Activated T-helper 1 cell treated with anti-CD3 and anti-CD28 coated beads, Interleukin-12 subunit alpha, Interleukin-12 subunit beta, Interleukin-2, Interleukin-4 antibody, amounts not matched to agents 30 ng/mL and 10 ng/mL and 1 ng/mL, durations not matched to agents 14 hours and 24 hours and 36 hours (primary cell): ENCODE measurements around the gene EBF3. TPM values are rescaled to one million over a fixed set of nuclear protein-coding genes. Genes with fewer than 3 reads are reported as not detected.

Experiments
- DNase-seq: peaks from one replicate; pipeline ENCODE4 v3.0.0; 2021; ENCODE audit warnings: low spot score
- H3K27ac Mint-ChIP-seq: one replicate; pipeline ENCODE4 v1.8.0; 2021; ENCODE audit warnings: mild to moderate bottlenecking, mixed read lengths
- H3K27me3 Mint-ChIP-seq: one replicate; pipeline ENCODE4 v1.8.0; 2022; ENCODE audit warnings: mild to moderate bottlenecking, moderate library complexity, mixed read lengths; ENCODE audit not compliant: insufficient read depth
- H3K36me3 Mint-ChIP-seq: one replicate; pipeline ENCODE4 v1.8.0; 2021; ENCODE audit warnings: low read depth, mixed read lengths
- H3K4me1 Mint-ChIP-seq: one replicate; pipeline ENCODE4 v1.8.0; 2021; ENCODE audit warnings: low read depth, mixed read lengths
- H3K4me3 Mint-ChIP-seq: one replicate; pipeline ENCODE4 v1.8.0; 2021; ENCODE audit warnings: mild to moderate bottlenecking, moderate library complexity, mixed read lengths
- H3K9me3 Mint-ChIP-seq: one replicate; pipeline ENCODE4 v1.8.0; 2021; ENCODE audit warnings: mixed read lengths
- intact Hi-C: fragments of 100-400 bp; cut with micrococcal nuclease; formaldehyde crosslinking; loops from one replicate; pipeline ENCODE4 v1.15.1; 2024
- total RNA-seq: library from RNA; stranded (reverse); gene quantifications from 2 replicates; pipeline ENCODE4 v1.2.3, GENCODE V29; 2022

The EBF3 gene
- total RNA-seq, 1 donor from 2014 or later: not detected

DNA sequence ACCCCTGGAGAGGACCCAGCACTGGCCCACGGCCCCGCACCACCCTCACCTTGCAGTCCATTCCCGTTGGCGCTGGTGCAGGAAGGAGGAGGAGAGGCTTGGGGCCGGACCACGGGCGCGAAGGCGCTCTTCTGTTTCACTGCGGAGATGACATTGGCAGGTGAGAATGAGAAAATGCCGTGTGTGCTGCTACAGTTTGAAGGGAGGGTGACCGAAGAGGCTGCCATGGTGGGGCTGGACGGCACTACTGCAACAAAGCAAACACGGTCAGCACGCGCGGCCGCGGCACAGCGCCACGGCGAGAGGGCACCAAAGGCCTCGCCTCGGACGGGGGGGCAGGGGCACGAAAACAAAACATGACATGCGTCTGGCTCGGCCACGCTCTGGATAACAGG is 123.9 kb downstream of the EBF3 start:
- intact Hi-C loops: no loop called here
- Mint-ChIP-seq H3K9me3 (no peaks in the 10 kb centered on the region), H3K27me3 (no peaks in the 10 kb centered on the region), H3K4me3 (no peak overlapping the region), H3K27ac (no peak overlapping the region), H3K4me1 (no peaks in the 10 kb centered on the region), H3K36me3 (no peaks in the 10 kb centered on the region)
- DNase-seq: no peak

DNA sequence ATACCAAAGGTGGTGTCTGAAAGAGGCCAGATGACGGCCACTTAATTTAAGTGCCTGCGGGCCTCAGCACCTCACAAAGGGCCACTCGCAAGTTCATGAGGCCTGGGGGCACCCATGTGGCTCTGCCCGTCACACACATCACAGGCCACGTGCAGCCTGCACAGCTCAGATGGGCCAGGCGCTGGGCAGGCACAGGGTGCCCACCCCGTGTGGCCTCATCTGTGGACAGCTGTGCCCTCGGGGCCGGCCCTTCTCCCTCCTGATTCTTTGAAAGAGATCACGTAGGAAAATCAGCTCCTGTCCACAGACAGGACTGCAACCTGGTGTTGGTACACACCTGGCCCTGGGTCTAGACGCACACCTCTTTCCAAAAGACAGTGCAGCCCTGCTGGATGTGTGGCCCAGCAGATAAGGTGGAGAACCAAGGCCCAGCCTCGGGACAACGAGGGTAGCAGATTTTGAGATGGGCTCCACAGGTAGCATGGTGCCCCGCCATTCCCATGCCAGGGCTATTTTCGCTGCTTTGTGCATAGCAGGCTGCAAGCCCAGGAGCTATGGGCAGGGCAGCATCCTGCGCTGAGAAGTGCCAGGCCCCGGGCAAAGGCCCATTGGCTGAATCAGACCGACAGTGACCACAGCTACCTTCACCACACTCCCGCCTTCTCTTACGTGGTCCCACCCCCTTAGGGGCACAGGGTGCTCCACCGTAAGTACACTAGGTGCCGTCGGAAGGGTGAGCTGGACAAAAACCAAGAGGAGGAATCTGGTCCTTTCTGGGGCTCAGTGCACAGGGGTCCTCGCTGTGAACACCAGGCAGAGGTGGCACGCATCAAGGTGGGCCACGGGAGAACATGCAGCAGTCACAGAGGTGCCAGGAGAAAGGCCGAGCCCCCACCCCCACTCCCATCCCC is 124.5 kb downstream of the EBF3 start:
- H3K4me3 Mint-ChIP-seq: no peak overlapping the region

DNA sequence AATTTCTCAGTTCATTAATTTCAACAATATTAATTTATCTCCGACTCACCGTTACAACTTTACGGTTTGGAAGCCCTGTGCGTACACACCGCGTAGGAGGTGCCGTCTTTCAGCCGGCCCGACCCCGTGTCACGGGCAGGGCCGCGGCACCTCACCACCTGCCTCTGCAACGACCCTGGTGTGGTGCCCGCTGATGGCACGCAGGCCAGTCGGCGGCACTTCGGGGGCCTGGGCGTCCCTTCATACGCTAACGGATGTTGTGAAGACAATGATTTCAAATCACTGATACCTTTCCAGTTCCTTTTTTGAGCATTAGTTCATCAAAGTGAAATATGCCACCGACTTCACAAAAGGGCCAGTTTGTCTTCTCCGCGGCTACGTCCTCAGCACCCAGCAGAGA is 125.3 kb downstream of the EBF3 start:
- intact Hi-C loops: no loop called here
- DNase-seq: no peak
- Mint-ChIP-seq H3K27ac (no peak overlapping the region), H3K9me3 (no peaks in the 10 kb centered on the region), H3K4me3 (no peak overlapping the region), H3K36me3 (no peaks in the 10 kb centered on the region), H3K4me1 (no peaks in the 10 kb centered on the region), H3K27me3 (no peaks in the 10 kb centered on the region)

More for the DNA sequence above, 124.5 kb downstream of the EBF3 start:
- no peaks in the 10 kb centered on the region for H3K36me3 Mint-ChIP-seq
- H3K9me3 Mint-ChIP-seq: no peaks in the 10 kb centered on the region
- intact Hi-C loops: no loop called here
- H3K27me3 Mint-ChIP-seq: no peaks in the 10 kb centered on the region
- H3K4me1 Mint-ChIP-seq: no peaks in the 10 kb centered on the region
- no peak overlapping the region for H3K27ac Mint-ChIP-seq
- no peak for DNase-seq

DNA sequence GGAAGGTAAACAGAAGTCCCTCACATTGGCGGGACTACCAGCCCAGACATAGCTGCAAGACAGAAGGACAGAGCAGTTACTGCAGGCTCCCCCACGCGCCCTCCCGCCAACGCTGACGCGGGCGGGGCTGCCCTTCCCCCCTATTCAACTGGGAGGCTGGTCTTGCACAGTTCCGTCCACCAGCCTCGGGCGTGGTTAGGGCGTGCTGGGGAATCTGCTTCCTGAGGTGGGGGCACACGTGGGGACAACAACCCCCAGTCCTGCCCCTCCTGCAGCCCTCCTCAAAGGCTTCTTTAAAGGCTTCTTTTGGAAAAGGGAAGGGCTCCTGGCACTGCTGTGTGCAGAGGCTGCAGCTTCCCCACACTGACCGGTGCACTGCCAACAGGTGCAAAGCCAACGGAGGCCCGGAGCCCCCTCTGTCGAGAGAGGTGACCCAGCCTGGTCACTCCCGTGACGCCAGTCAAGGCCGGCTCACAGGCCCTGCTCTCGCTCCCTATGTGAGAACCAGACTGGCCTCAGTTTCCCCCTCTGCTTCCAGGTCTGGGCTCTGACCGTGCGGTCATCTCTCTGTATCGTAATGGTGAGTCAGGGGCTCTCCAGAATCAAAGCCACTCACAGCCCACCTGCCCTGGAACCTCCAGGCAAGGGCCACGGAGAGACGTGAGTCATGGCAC is 126.0 kb downstream of the EBF3 start:
- Mint-ChIP-seq H3K4me1 (no peaks in the 10 kb centered on the region), H3K27ac (no peak overlapping the region), H3K4me3 (no peak overlapping the region), H3K36me3 (no peaks in the 10 kb centered on the region), H3K27me3 (no peaks in the 10 kb centered on the region), H3K9me3 (no peaks in the 10 kb centered on the region)
- intact Hi-C loops: no loop called here
- DNase-seq: no peak

DNA sequence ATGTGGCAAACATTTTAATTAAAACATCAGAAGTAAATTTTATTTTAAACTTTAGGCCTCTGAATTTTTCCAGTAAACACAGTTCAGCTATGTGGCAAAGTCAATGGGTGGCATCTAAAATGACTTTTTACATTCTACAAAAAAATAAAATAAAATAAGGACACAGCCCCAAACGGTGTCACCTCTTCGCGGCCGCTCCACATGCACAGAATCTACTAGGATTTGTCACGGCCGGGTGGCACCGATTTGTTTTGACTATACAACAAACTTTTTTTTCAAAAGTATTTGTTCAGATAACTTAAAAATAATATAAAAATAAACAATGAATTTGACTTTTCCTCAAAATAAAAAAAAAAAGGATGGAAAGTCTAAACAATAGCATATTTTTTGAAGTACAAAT is 127.8 kb downstream of the EBF3 start:
- Mint-ChIP-seq H3K9me3 (no peaks in the 10 kb centered on the region), H3K4me3 (no peak overlapping the region), H3K4me1 (no peaks in the 10 kb centered on the region), H3K27ac (no peak overlapping the region), H3K27me3 (no peaks in the 10 kb centered on the region), H3K36me3 (no peaks in the 10 kb centered on the region)
- DNase-seq: no peak
- intact Hi-C loops: no loop called here

DNA sequence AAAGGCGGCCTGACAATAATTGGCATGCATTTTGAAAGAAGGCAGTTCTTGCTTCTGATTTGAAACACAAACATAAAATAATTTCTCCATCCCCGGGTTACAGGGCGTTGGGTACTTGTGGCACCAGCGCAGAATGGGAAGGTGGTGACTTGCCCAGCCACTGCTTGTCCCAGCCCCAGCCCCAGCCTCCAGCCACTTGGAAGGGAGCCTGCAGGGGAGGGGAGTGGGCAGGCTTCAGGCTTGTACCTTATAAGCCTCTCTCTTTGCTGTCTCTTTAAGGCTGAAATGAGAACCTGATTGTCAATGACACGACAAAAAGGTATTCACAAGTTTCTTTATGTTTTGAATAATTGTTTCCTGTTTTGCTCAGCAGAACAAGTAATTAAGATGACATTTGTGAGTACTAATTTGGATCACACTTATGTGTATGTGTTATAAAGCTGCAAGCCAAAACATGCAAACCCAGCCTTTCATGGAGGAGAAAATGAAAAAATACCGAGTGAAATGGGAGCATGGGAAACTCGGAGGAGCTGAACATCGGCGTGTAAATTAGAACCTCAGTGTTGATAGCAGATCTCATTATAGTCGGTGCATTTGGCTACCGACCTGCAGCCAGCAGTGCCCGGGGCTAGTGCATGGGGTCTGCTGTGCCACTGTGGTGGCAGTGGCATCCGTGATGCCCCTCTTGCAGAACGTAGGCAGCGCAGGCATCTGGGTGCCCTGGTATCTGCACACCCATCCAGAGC is 129.9 kb downstream of the EBF3 start:
- intact Hi-C loops: no loop called here
- Mint-ChIP-seq H3K4me1 (no peaks in the 10 kb centered on the region), H3K9me3 (no peaks in the 10 kb centered on the region), H3K27me3 (no peaks in the 10 kb centered on the region), H3K36me3 (no peaks in the 10 kb centered on the region), H3K27ac (no peak overlapping the region), H3K4me3 (no peak overlapping the region)
- no peak for DNase-seq

DNA sequence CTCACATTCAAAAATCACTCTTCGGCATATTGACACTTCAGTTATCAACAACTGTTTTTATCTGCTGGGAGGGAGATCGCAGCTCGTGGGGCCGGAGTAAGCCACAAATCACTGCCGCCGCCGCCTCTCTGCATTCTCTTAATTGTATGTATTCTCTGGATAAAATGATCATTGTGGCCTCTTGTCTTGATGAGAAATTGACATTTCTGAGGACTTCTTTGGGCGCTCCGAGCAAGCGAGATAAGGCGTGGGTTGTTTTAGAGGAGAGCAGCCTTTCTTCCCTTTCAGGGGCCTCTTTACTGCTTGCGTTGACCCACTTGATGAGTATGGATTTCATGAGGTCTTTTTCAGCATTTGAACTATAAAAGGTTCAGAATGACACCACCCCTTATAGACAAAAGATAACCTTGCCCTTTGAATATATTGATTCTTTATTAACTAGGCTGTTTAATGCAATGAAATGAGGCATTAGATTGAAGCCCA is 130.6 kb downstream of the EBF3 start:
- H3K4me3 Mint-ChIP-seq: no peak overlapping the region
- DNase-seq: no peak
- intact Hi-C loops: no loop called here
- H3K4me1 Mint-ChIP-seq: no peaks in the 10 kb centered on the region
- H3K27ac Mint-ChIP-seq: no peak overlapping the region
- H3K9me3 Mint-ChIP-seq: no peaks in the 10 kb centered on the region
- H3K36me3 Mint-ChIP-seq: no peaks in the 10 kb centered on the region
- H3K27me3 Mint-ChIP-seq: no peaks in the 10 kb centered on the region

DNA sequence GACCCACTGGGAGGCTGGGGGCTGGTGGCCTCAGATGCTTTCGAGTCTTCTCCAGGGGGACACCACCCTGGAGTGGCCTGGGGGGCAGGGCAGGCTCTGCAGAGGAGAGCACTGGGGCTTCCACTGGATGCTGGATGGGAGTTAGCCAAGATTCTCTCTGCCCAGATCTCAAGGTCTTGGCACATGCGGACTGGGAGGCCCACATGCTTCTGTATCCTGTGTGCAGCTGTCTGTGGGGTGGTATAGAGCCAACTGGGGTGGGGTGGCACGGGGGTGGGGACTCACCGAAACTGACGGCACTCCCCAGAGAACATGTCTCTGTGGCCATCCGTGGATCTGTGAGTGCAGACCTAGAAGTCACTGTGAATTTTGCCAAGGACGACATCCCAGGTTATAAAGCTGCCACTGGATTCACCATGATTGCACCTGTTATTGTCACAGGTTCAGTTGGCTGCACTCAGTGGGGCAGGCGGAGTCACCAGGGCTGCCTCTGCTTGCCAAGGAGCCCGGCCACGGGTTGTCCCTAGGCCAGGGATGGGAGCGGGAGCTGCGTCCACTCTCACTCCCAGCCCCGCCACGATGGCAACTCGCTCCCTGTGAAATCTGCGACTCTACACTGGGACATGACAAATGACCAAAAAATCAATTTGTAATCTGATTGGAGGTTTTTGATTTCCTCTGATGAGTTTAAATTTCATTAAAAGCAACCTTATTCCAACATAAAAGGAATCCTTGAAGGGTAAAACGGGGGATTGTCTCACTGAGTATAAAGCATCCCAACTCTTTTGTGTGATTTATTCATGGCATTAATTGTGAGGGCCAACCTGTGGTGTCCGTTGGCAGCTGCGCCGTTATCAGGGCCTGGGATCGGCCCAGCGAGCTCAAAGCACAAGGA is 131.3 kb downstream of the EBF3 start:
- intact Hi-C loops: no loop called here
- Mint-ChIP-seq H3K27ac (no peak overlapping the region), H3K4me3 (no peak overlapping the region), H3K9me3 (no peaks in the 10 kb centered on the region), H3K36me3 (no peaks in the 10 kb centered on the region), H3K4me1 (no peaks in the 10 kb centered on the region), H3K27me3 (no peaks in the 10 kb centered on the region)
- no peak for DNase-seq

DNA sequence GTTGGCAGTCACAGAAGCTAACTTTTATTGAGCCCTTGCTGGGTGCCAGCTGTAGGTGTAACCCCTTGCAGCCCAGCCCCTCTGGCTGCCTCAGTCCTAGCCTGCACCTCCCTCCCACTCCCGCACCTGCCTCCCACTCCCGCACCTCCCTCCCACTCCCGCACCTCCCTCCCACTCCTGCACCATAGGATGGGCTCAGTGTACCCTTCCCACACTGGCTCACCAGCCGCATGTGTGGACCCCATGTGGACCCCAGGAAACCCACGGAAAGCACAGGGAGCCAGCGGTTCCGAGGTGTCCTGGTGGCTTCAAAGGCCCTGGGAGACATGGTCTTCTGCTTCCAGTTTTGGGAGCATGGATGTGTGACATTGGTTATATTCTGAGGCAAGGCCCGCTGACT is 132.9 kb downstream of the EBF3 start:
- no peak for DNase-seq
- Mint-ChIP-seq H3K4me3 (no peak overlapping the region), H3K27ac (no peak overlapping the region), H3K4me1 (no peaks in the 10 kb centered on the region), H3K27me3 (no peaks in the 10 kb centered on the region), H3K36me3 (no peaks in the 10 kb centered on the region), H3K9me3 (no peaks in the 10 kb centered on the region)
- intact Hi-C loops: no loop called here

DNA sequence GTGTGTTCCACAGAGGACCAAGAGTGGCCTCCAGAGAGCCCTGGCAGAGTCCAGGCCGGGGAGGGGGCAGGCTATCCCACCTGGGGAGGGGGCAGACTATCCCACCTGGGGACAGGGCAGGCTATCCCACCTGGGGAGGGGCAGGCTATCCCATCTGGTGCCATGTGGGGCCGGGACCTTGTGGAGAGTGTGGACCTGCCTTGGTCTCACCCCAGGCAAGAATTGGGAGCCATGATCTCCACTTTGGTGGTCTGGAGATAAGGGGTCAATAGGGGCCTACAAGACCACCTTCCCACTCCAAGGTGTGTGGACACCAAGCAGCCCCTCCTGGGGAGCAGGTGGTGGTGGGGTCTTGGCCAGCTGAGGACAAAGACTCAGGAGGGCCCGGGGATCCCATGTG is 138.2 kb downstream of the EBF3 start:
- no peaks in the 10 kb centered on the region for H3K36me3 Mint-ChIP-seq
- H3K27ac Mint-ChIP-seq: no peak overlapping the region
- intact Hi-C loops: no loop called here
- no peak for DNase-seq
- no peak overlapping the region for H3K4me3 Mint-ChIP-seq
- H3K9me3 Mint-ChIP-seq: no peaks in the 10 kb centered on the region
- no peaks in the 10 kb centered on the region for H3K27me3 Mint-ChIP-seq
- no peaks in the 10 kb centered on the region for H3K4me1 Mint-ChIP-seq

DNA sequence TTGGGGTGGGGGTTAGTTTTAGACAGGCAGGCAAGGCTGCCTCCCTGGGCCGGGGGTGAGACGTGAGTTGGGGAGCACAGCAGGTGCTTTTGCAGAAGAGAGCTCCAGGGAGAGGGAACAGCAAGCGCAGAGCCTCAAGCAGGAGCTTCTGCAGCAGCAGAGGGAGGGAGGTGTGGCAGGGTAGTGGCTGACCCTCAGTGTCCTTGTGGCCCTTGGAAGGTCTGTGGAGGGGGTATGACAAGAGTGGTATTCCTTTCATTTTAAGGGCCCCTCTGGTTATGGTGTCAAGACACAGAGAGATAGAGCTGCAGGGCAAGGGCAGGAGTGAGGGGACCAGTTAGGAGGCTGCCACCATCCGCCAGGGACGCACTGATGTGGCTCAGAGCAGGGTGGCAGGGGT is 138.9 kb downstream of the EBF3 start:
- no peaks in the 10 kb centered on the region for H3K36me3 Mint-ChIP-seq
- H3K4me3 Mint-ChIP-seq: no peak overlapping the region
- no peaks in the 10 kb centered on the region for H3K4me1 Mint-ChIP-seq
- no peak for DNase-seq
- no peaks in the 10 kb centered on the region for H3K9me3 Mint-ChIP-seq
- H3K27ac Mint-ChIP-seq: no peak overlapping the region
- no peaks in the 10 kb centered on the region for H3K27me3 Mint-ChIP-seq
- intact Hi-C loops: no loop called here

DNA sequence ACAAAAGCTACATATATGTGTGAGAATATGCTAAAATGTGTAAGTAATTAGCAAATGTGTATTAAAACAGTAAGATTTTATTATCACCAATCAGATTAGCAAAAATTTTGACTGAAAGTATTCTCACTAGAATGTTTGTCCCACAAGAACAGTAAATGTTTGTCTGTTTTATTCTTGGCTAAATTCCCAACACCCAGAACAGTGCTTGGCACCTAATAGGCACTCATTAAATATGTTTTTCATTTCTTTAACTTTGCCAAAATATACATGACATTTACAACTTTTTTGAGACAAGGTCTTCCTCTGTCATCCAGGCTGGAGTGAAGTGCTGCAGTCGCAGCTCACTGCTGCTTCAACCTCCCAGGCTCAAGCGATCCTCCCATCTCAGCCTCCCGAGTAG is 143.6 kb downstream of the EBF3 start:
- Mint-ChIP-seq H3K9me3 (no peaks in the 10 kb centered on the region), H3K27me3 (no peaks in the 10 kb centered on the region), H3K27ac (no peak overlapping the region), H3K4me3 (no peak overlapping the region), H3K36me3 (no peaks in the 10 kb centered on the region), H3K4me1 (no peaks in the 10 kb centered on the region)
- DNase-seq: no peak
- intact Hi-C loops: no loop called here
